ENCODE measurements around the gene CAP2.
"Not testable (repeated sequence)": the region's sequence is repeated elsewhere in the genome, so short reads cannot be mapped to it uniquely, and the experiment has no call there.

The CAP2 gene

DNA sequence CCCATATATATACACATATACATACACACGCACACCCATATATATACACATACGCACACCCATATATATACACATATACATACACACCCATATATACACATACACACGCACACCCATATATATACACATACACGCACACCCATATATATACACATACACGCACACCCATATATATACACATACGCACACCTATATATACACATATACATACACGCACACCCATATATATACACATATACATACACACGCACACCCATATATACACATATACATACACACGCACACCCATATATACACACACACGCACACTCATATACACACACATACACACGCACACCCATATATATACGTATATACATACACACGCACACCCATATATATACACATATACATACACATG is 193.2 kb downstream of the CAP2 start:
- not testable (repeated sequence) for DNase-seq

DNA sequence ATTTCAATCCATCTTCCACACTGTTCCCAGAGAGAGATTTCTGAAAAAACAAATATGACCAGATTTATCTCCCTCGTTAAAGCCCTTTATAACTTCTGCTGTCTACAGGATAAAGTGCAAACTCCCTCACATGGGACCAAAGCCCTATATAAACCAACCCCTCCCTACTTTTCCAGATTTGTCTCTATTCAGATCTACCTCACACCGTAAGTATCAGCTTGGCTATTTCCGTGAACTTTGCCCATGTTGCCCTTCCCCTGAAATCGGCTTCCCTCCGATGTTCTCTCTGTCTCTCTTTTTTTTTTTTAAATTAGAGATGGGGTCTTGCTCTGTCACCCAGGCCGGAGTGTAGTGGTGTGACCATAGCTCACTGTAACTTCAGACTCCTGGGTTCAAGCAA is 194.6 kb downstream of the CAP2 start:
- DNase-seq: no peak

DNA sequence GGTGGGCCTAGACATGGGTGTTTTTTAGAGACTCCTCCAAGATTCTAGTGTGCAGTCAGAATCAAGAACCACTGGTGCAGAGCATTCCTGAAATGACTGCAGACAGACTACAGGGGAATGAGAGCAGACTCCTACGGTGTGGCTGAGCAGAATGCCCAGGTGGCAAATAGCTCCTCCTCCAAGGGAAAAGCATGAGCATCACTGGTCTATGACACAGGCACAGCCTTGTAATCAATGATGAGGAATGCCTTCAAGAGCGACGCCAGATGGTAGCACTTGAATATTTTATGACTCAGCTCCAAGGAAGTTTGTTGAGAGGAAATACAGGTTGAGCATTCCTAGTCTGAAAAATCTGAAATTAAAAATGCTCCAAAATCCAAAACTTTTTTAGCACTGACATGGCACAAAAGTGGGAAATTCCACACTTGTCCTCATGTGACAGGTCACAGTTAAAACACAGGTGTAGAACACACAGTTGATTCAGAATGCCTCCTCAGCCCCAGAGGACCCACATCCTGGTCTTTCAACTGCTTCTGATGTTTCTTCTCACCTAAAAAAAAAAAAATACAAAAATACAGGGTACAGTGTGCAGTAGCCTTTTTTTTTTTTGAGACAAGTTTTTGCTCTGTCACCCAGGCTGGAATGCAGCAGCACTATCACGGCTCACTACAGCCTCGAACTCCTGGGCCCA is 196.2 kb downstream of the CAP2 start:
- DNase-seq: peak; percentile 43

DNA sequence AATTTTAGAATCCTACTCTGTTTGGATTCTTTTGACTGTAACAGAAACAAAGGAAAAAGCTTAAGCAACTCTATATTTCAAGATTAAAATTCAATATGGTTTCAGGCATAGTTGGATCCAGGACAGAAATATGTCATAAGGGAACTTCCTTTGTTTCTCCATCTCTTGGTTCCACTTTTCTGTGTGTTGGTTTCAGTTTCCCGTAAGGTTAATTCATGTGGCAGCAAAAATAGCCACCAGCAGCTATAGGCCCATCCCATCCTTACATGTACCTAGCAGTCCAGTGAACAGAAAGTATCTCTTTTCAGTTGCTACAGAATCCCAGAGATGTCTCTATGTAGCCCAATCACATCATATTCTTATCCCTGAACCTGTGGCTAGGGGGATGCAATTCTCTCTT is 197.9 kb downstream of the CAP2 start:
- no peak for DNase-seq

DNA sequence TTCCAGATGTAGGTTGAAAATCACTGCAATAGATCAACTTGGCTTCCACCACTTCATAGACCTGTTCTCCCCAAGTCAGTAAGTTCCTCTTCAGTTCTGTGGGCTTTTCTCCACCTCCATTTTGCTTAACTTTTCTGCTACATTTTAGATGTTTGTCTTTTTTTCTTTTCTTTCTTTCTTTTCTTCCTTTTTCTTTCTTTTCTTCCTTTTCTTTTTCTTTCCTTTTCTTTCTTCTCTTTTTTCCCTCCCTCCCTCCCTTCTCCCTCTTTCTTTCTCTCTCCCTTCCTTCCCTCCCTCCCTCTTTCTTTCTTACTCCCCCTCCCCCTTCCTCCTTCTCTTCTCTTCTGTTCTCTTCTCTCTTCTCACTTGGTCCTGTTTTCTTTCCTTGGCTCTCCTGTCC is 199.9 kb downstream of the CAP2 start:
- no peak for DNase-seq

DNA sequence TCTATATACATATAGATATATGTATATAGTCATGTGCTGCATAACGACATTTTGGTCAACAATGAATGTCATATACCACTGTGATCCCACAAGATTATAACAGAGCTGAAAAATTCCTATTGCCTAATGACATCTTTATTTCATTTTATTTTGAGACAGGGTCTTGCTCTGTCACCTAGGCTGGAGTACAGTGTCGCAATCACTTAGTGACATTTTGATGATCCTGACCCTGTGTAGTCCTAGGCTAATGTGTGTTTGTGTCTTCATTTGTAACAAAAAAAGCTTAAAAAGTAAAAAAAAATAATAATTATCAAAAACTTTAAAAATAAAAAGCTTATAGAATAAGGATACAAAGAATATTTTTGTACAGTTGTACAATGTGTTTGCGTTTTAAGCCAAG is 202.7 kb downstream of the CAP2 start:
- no peak for DNase-seq

DNA sequence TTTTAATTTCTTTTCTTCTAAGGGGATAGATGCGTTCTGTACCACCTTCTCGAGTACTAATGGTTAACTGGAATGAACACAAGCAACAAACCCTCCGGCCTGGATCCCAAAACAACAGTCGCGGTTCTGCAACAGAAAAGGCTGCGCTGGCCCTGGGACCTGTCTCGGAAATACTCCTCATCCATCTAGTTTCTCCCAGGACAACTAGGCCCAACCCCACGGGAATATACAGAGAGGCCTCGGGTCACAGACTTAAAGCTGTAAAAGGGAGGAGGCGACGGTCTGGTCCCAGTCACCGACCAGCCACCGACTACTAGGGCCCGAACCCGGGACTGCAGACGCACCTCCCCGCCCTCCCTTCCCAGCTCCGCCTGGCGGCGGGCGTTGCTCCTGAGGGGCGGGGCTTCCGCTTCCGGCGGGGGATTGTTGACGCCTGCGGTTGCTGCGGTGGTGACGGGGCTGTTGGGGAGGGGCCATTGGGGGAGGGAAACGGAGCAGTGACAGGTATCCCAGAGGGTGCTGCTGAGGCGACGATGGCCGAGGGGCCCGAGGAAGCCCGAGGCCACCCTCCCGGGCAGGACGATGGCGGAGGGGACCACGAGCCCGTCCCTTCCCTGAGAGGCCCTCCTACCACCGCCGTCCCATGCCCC is 206.6 kb downstream of the CAP2 start, which contains the start of gene FAM8A1:
FAM8A1 (plus strand) TSS at position 426 of the 650 bp plus-strand sequence; CDS start at position 534, 108 bp downstream.
- DNase-seq: peak; percentile 65

DNA sequence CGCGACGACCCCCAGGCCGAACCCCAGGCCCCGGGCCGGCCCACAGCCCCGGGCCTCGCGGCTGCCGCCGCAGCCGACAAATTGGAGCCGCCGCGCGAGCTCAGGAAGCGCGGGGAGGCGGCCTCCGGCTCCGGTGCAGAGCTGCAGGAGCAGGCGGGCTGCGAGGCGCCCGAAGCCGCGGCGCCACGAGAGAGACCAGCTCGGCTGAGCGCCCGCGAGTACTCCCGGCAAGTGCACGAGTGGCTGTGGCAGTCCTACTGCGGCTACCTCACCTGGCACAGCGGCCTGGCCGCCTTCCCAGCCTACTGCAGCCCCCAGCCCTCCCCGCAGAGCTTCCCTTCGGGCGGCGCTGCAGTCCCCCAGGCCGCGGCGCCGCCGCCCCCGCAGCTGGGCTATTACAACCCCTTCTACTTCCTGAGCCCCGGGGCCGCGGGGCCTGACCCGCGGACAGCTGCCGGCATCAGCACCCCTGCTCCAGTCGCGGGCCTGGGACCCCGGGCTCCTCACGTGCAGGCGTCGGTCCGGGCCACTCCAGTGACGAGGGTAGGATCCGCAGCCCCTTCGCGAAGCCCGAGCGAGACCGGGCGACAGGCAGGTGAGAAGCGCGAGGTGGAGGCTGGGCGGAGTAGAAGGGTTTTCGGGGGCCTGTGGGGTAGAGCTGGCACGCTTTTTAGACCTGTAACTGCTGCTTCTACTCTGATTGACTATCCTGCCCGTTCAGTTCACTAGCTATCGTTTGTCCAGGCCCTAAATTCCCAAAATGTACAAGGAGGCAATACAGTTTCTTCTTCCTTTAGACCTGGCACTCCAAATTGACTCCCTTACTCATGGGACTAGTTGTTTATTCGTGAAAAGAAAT is 207.4 kb downstream of the CAP2 start:
- DNase-seq: no peak

DNA sequence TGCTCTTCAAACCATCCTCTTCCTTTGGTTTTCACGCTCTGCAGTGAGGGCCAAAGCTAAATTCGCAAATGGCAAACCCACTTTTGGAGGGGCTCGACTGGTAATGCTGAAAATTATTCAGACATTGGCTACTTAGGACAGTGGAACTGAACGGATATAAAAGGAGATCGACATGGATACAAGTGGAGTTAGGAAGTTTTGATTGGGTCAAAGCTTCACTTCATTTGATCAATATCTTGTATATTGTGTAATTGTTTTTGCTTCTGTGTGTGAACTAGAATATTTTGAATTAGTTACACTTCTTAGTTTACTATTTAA is 207.9 kb downstream of the CAP2 start:
- DNase-seq: no peak

DNA sequence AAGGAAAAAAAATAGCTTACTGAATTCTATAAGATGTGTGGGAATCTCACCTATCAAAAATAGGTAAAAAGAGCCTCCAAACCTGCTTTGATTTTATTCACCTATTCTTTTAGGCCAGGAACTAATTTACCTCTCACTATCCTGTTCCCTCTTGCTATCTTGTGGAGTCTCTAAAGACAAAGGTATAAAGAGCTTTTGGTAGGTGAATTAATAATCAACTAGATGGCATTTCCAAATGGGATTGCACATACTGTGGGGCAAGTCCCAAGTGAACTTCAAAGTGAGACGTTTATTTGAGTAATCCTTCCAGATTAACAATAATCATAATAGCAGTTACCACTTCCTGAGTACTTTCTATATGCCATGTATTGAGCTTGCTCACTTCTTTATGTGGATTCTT is 209.5 kb downstream of the CAP2 start:
- DNase-seq: no peak

DNA sequence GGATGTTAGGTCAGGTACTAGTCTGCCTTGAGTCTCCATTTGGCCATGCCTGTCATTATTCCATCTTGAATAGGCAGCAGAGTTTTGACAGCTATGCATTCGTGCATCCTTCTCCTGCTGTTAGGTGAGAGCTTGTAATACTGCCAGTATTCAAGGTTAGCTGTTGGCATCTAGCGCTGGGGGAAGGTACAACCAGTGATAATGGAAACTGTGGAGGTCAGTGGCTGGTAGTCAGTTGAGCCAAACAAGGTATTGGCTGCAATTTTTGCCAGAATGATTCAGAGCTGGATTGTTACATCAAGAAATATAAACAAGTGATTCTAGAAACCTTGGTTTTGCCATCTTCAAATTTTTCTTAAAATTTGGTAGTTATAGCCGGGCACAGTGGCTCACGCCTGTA is 213.2 kb downstream of the CAP2 start:
- no peak for DNase-seq
